ENCODE results near the gene CTSZ.

Gene CTSZ

DNA sequence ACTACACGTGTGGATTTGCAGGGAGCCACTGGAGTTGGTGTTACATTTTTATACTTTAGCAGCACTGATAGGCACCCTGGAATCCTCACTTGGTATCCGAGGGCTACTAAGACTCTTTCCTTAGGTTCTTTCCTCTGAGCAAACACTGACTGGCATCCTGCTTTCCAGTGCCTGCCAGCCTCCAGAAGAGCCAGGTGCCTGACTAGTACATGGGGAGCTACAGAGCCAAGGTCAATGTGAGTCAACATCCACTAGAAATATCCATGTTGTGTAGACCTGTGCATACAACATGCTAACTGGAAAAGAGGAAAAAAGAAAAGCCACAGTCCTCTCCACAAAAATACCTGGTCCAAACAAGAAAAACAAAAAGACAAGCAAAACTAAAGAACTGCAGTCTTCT, 18.0 kb upstream of the CTSZ start:
- FAIRE-seq = no peak
- TF ChIP-seq POLR2AphosphoS5 (IDR thresholded peaks at IDR 0.05; ENCODE audit: low read depth, low read length) (no peak), TAF1 (IDR thresholded peaks at IDR 0.05; ENCODE audit: low read depth, low read length) (no peak), PAX5 (IDR thresholded peaks at IDR 0.05; ENCODE audit: insufficient read depth, low read length, severe bottlenecking) (no peak), SPI1 (IDR thresholded peaks at IDR 0.05; ENCODE audit: low read depth, low read length) (no peak), POLR2A (IDR thresholded peaks at IDR 0.05; ENCODE audit: low read depth, low read length) (no peak), POU2F2 (IDR thresholded peaks at IDR 0.05; ENCODE audit: low read depth, low read length) (no peak)
- no peak for DNase-seq (ENCODE audit: insufficient read length, low spot score)

DNA sequence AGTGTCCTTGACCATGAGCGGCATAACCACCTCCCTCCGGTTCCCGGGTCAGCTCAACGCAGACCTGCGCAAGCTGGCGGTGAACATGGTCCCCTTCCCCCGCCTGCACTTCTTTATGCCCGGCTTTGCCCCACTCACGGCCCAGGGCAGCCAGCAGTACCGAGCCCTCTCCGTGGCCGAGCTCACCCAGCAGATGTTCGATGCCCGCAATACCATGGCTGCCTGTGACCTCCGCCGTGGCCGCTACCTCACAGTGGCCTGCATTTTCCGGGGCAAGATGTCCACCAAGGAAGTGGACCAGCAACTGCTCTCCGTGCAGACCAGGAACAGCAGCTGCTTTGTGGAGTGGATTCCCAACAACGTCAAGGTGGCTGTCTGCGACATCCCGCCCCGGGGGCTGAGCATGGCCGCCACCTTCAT, 17.1 kb upstream of the CTSZ start:
- DNase-seq (ENCODE audit: insufficient read length, low spot score) (no peak), FAIRE-seq (no peak)
- TF ChIP-seq TAF1 (IDR thresholded peaks at IDR 0.05; ENCODE audit: low read depth, low read length) (no peak), PAX5 (IDR thresholded peaks at IDR 0.05; ENCODE audit: insufficient read depth, low read length, severe bottlenecking) (no peak), POU2F2 (IDR thresholded peaks at IDR 0.05; ENCODE audit: low read depth, low read length) (no peak), SPI1 (IDR thresholded peaks at IDR 0.05; ENCODE audit: low read depth, low read length) (no peak), POLR2AphosphoS5 (IDR thresholded peaks at IDR 0.05; ENCODE audit: low read depth, low read length) (no peak; the same call in 1 of the 2 replicates), POLR2A (IDR thresholded peaks at IDR 0.05; ENCODE audit: low read depth, low read length) (no peak)

DNA sequence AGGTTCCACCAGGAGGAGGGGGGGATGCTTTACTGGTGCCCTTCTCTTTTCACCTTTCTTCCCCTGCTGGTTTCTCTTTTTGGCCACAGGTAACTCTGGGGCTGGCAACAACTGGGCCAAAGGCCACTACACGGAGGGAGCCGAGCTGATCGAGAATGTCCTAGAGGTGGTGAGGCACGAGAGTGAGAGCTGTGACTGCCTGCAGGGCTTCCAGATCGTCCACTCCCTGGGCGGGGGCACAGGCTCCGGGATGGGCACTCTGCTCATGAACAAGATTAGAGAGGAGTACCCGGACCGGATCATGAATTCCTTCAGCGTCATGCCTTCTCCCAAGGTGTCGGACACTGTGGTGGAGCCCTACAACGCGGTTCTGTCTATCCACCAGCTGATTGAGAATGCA, 16.6 kb upstream of the CTSZ start:
- TF ChIP-seq POLR2A (IDR thresholded peaks at IDR 0.05; ENCODE audit: low read depth, low read length) (no peak), POU2F2 (IDR thresholded peaks at IDR 0.05; ENCODE audit: low read depth, low read length) (no peak), SPI1 (IDR thresholded peaks at IDR 0.05; ENCODE audit: low read depth, low read length) (no peak), POLR2AphosphoS5 (IDR thresholded peaks at IDR 0.05; ENCODE audit: low read depth, low read length) (no peak), PAX5 (IDR thresholded peaks at IDR 0.05; ENCODE audit: insufficient read depth, low read length, severe bottlenecking) (no peak), TAF1 (IDR thresholded peaks at IDR 0.05; ENCODE audit: low read depth, low read length) (no peak)
- FAIRE-seq (no peak), DNase-seq (ENCODE audit: insufficient read length, low spot score) (no peak)

DNA sequence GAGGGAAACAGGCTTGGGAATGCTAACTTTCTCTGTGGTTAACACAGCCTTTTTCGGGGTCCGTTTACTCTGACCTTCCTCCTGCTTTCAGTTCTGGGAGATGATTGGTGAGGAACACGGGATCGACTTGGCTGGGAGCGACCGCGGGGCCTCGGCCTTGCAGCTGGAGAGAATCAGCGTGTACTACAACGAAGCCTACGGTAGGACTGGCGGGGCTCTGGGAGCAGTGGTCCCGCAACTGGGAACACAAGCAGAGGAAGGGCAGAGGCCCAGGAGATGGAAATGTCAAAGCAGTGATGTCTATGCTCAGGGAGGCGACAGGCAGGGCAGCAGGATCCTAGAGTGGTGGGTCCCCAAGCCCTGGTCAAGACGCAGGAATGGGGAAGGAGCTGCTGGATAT, 15.7 kb upstream of the CTSZ start:
- DNase-seq (ENCODE audit: insufficient read length, low spot score) (no peak), FAIRE-seq (no peak)
- TF ChIP-seq POU2F2 (IDR thresholded peaks at IDR 0.05; ENCODE audit: low read depth, low read length) (no peak), TAF1 (IDR thresholded peaks at IDR 0.05; ENCODE audit: low read depth, low read length) (no peak), PAX5 (IDR thresholded peaks at IDR 0.05; ENCODE audit: insufficient read depth, low read length, severe bottlenecking) (no peak), POLR2AphosphoS5 (IDR thresholded peaks at IDR 0.05; ENCODE audit: low read depth, low read length) (no peak), SPI1 (IDR thresholded peaks at IDR 0.05; ENCODE audit: low read depth, low read length) (no peak), POLR2A (IDR thresholded peaks at IDR 0.05; ENCODE audit: low read depth, low read length) (no peak)

DNA sequence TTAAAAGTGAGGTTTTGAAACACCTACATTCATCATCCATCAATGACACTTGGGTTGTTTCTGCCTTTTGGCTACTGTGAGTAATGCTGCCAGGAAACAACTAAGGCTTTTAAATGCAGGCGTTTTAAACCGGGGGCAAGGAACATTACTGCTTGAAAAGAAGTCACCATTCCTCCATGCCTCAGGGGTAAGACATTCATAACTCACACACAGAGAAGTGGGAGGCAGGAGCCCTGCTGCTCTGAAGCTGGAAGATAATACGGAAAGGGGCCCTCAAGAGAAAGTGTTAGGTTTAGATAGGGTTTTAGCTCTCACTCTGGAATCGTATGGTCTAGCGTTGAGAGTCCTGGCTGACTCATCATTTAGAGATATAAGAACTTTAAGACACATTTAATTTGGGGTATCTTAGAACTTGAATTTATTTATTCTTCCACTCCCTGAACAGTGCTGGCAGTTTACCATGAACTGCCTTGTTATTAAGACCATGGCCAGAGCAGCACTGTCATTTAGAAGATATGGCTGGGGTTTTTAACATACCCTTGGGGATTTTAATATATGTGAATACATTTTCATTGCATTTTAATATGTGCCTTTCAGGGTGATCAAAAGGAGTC, 14.0 kb upstream of the CTSZ start:
- FAIRE-seq (no peak), DNase-seq (ENCODE audit: insufficient read length, low spot score) (no peak)
- no peak for TF ChIP-seq SPI1 (IDR thresholded peaks at IDR 0.05; ENCODE audit: low read depth, low read length)
- no peak for TF ChIP-seq POLR2A (IDR thresholded peaks at IDR 0.05; ENCODE audit: low read depth, low read length)
- TF ChIP-seq POU2F2 (IDR thresholded peaks at IDR 0.05; ENCODE audit: low read depth, low read length) = no peak
- TF ChIP-seq PAX5 (IDR thresholded peaks at IDR 0.05; ENCODE audit: insufficient read depth, low read length, severe bottlenecking) = no peak
- no peak for TF ChIP-seq TAF1 (IDR thresholded peaks at IDR 0.05; ENCODE audit: low read depth, low read length)

DNA sequence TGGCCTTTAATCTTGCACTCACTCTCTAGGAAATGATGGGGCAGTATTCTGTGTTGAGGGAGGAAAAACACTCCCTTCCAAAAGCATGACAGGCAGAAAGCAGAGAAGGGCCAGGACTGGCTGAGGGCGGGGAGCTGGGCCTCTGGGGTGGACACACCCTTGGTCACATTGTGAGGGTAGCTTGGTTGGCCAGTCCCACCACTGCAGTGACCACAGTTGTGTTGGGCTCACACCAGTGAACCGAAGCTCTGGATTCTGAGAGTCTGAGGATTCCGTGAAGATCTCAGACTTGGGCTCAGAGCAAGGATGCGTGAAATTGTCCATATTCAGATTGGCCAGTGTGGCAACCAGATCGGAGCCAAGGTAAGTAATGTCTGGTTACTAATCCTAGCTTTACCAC, 12.2 kb upstream of the CTSZ start, which contains the start of gene TUBB1:
TUBB1 (plus strand) TSS at position 213 of the 400 bp plus-strand sequence; CDS start at position 307, 94 bp downstream.
- FAIRE-seq (no peak), DNase-seq (ENCODE audit: insufficient read length, low spot score) (no peak)
- no peak for TF ChIP-seq POLR2AphosphoS5 (IDR thresholded peaks at IDR 0.05; ENCODE audit: low read depth, low read length)
- TF ChIP-seq POLR2A (IDR thresholded peaks at IDR 0.05; ENCODE audit: low read depth, low read length) = no peak
- TF ChIP-seq TAF1 (IDR thresholded peaks at IDR 0.05; ENCODE audit: low read depth, low read length) = no peak
- no peak for TF ChIP-seq POU2F2 (IDR thresholded peaks at IDR 0.05; ENCODE audit: low read depth, low read length)
- TF ChIP-seq PAX5 (IDR thresholded peaks at IDR 0.05; ENCODE audit: insufficient read depth, low read length, severe bottlenecking) = no peak
- no peak for TF ChIP-seq SPI1 (IDR thresholded peaks at IDR 0.05; ENCODE audit: low read depth, low read length)

DNA sequence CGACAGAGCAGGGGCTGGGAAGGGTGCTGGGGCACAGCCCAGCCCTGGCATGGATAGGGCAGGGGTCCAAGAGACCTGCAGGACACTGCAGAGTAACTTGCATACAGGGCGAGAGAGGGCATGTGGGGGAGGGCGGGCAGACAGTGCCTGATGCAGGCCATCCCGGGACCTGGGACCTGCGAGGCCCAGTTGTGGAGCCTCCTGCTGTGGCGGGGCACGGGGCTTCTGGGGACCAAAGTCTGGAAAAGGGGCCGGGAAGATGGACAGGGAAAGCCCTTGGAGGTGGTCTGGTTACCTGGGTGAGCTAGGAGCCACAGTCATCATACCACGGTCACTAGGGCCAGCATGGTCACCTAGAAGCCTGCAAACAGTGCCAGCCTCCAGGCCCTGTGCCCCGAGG, 11.8 kb upstream of the CTSZ start:
- FAIRE-seq (no peak), DNase-seq (ENCODE audit: insufficient read length, low spot score) (no peak)
- no peak for TF ChIP-seq POU2F2 (IDR thresholded peaks at IDR 0.05; ENCODE audit: low read depth, low read length)
- no peak for TF ChIP-seq PAX5 (IDR thresholded peaks at IDR 0.05; ENCODE audit: insufficient read depth, low read length, severe bottlenecking)
- TF ChIP-seq POLR2AphosphoS5 (IDR thresholded peaks at IDR 0.05; ENCODE audit: low read depth, low read length) = no peak
- TF ChIP-seq TAF1 (IDR thresholded peaks at IDR 0.05; ENCODE audit: low read depth, low read length) = no peak
- TF ChIP-seq POLR2A (IDR thresholded peaks at IDR 0.05; ENCODE audit: low read depth, low read length) = no peak
- no peak for TF ChIP-seq SPI1 (IDR thresholded peaks at IDR 0.05; ENCODE audit: low read depth, low read length)

DNA sequence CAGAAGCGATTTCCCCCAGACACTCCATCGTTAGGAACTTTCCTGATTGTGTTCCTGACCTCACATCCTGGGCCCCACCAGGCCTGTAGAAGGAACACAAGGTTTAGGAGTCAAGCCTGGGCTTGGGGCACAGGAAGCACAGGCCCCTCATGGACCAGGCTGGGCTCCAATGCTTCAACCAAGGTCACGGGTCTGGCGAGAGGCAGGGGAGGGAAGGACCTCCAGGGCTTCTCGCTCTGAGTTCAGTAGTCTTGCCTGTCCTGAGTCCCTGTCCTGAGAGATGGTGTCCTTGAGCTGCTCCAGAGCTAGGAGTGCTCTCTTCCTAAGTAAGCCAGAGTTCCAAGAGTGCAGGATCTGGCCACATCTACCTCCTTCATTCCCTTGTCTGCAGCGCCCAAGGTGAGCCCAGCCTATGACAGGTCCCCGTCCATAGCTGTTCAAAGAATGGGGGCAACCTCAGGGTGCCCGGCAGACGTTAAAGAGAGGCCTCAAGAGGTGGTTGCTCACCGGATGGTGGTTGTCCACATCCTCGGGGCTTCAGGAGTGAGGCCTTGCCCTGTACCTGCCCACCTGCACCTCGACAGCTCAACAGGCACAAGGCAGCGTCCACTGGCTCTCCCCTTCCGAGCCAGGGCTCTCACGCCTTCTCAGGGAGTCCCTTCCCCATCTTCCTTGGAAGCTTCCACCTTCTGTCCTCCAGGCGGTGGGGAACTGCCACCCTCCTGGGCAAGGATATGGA, 10.6 kb upstream of the CTSZ start:
- FAIRE-seq (no peak), DNase-seq (ENCODE audit: insufficient read length, low spot score) (no peak)
- TF ChIP-seq SPI1 (IDR thresholded peaks at IDR 0.05; ENCODE audit: low read depth, low read length) (no peak), TAF1 (IDR thresholded peaks at IDR 0.05; ENCODE audit: low read depth, low read length) (no peak), PAX5 (IDR thresholded peaks at IDR 0.05; ENCODE audit: insufficient read depth, low read length, severe bottlenecking) (no peak), POLR2AphosphoS5 (IDR thresholded peaks at IDR 0.05; ENCODE audit: low read depth, low read length) (no peak), POU2F2 (IDR thresholded peaks at IDR 0.05; ENCODE audit: low read depth, low read length) (no peak), POLR2A (IDR thresholded peaks at IDR 0.05; ENCODE audit: low read depth, low read length) (no peak)

DNA sequence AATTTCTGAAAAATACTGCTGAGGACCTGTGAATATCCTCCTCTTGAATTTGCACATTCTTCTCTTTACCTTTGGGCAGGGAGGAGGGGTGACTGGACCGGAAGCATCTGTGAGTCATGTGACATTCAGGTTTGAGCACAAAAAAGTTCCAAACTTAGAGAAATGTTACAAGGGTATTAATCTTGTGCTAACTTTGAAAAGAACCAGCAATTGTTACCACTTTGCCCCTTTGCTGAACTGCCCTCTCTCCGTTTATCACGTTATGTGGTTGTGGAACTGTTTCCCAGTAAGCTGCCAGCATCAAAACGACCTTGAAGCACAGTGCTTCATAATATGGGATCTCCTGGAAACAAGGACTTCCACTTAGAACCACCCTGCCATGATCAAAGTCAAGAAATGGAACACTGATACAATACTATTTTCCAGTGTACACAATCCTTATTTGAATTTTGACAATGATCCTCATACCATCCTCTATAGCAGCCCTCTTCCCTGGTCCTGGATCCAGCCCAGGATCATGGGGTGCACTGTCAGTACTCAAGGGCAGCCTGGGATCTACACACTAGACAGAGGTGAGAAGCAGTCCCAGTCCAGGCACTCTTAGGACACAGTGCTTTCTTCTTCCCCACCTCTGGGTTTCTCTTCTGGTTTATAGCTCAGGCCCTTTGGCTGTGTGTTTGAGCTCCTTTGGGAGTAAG, 9.9 kb upstream of the CTSZ start:
- no peak for DNase-seq (ENCODE audit: insufficient read length, low spot score)
- FAIRE-seq = no peak
- TF ChIP-seq SPI1 (IDR thresholded peaks at IDR 0.05; ENCODE audit: low read depth, low read length) (no peak), POLR2A (IDR thresholded peaks at IDR 0.05; ENCODE audit: low read depth, low read length) (no peak)
